Measurements from ENCODE around the gene SPTLC3. TPM values are rescaled to one million over a fixed set of nuclear protein-coding genes. Genes with fewer than 3 reads are reported as not detected.

SPTLC3 gene
- total and polyA plus RNA-seq, 2 experiments from 2014 or later = 0.52 to 0.66 TPM

DNA sequence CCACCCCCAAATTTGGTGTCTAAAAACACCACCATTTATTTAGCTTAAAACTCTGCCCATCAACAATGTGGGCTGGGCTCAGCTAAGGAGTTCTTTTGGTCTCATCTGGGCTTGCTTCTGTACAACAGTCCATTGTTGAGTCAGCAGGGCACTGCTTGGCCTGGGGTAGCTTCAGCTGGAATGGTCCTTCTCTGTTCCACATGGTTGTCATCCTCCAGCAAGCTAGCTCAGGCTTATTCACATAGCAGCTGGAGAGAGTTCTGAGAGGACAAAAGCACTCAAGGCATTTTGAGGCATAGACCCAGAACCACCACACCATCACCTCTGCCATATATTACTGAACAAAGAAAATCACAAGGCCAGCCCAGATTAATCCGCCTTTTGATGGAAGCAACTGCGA, 116.7 kb downstream of the SPTLC3 start:
- H3K36me3 ChIP-seq (ENCODE audit: insufficient read depth) = no peaks in the 10 kb centered on the region
- ATAC-seq (no peak), DNase-seq (ENCODE audit: low spot score) (no peak)
- H3K4me2 ChIP-seq = no peak overlapping the region
- Mint-ChIP-seq H3K4me1 (no peaks in the 10 kb centered on the region), H3K4me3 (no peak overlapping the region), H3K27ac (no peak overlapping the region), H3K27me3 (ENCODE audit: insufficient read depth, low read depth, poor library complexity) (peaks cover 5% of the 10 kb centered on the region), H3K9me3 (no peaks in the 10 kb centered on the region), H3K36me3 (ENCODE audit: low read depth) (no peaks in the 10 kb centered on the region)
- no peaks in the 10 kb centered on the region for H3F3A ChIP-seq (replicated peaks; ENCODE audit: low read depth)
- no peaks in the 10 kb centered on the region for H3K9me2 ChIP-seq (ENCODE audit: insufficient read depth)
- no peak overlapping the region for H3K4me3 ChIP-seq
- no peak overlapping the region for H3K27ac ChIP-seq (ENCODE audit: low read depth)
- TF ChIP-seq, protein P1, sequence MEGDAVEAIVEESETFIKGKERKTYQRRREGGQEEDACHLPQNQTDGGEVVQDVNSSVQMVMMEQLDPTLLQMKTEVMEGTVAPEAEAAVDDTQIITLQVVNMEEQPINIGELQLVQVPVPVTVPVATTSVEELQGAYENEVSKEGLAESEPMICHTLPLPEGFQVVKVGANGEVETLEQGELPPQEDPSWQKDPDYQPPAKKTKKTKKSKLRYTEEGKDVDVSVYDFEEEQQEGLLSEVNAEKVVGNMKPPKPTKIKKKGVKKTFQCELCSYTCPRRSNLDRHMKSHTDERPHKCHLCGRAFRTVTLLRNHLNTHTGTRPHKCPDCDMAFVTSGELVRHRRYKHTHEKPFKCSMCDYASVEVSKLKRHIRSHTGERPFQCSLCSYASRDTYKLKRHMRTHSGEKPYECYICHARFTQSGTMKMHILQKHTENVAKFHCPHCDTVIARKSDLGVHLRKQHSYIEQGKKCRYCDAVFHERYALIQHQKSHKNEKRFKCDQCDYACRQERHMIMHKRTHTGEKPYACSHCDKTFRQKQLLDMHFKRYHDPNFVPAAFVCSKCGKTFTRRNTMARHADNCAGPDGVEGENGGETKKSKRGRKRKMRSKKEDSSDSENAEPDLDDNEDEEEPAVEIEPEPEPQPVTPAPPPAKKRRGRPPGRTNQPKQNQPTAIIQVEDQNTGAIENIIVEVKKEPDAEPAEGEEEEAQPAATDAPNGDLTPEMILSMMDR (conservative IDR thresholded peaks at IDR 0.05; ENCODE audit: low read depth in 2 of 2) = no peak
- TF ChIP-seq, protein P2, sequence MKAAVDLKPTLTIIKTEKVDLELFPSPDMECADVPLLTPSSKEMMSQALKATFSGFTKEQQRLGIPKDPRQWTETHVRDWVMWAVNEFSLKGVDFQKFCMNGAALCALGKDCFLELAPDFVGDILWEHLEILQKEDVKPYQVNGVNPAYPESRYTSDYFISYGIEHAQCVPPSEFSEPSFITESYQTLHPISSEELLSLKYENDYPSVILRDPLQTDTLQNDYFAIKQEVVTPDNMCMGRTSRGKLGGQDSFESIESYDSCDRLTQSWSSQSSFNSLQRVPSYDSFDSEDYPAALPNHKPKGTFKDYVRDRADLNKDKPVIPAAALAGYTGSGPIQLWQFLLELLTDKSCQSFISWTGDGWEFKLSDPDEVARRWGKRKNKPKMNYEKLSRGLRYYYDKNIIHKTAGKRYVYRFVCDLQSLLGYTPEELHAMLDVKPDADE (IDR thresholded peaks at IDR 0.05) = no peak
- TF ChIP-seq STAT1 (IDR thresholded peaks at IDR 0.05; ENCODE audit: unreplicated experiment) = no peak
- H3K27me3 ChIP-seq (ENCODE audit: insufficient read depth) = no peaks in the 10 kb centered on the region
- no peaks in the 10 kb centered on the region for H3K4me1 ChIP-seq (ENCODE audit: insufficient read depth)
- no peaks in the 10 kb centered on the region for H4K20me1 ChIP-seq (replicated peaks; ENCODE audit: insufficient read depth)
- H2AFZ ChIP-seq = no peak overlapping the region
- no peaks in the 10 kb centered on the region for H3K79me2 ChIP-seq (replicated peaks; ENCODE audit: insufficient read depth)

DNA sequence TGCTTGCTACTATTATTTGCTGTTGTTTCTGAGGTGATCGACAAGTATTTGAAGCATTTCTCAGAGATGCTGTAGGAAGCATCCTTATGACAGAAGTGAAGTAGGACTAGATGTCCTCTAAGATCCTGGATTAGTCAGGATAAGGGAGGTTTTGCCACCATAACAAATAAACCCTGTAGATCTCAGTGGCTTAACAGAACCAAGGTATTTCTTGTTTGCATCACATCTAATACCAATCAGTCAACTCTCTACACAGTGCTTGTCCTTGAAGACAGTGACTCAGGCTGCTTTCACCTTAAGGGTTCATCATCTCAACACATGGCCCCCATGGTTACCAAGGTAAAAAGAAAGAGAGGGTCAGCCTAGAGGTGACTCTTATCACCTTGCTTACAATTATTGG, 119.4 kb downstream of the SPTLC3 start:
- H3F3A ChIP-seq (replicated peaks; ENCODE audit: low read depth) = no peaks in the 10 kb centered on the region
- no peak overlapping the region for H2AFZ ChIP-seq
- Mint-ChIP-seq H3K4me1 (no peaks in the 10 kb centered on the region), H3K9me3 (no peaks in the 10 kb centered on the region), H3K27ac (no peak overlapping the region), H3K36me3 (ENCODE audit: low read depth) (no peaks in the 10 kb centered on the region), H3K4me3 (no peak overlapping the region), H3K27me3 (ENCODE audit: insufficient read depth, low read depth, poor library complexity) (peaks cover 3% of the 10 kb centered on the region)
- H3K4me3 ChIP-seq = no peak overlapping the region
- TF ChIP-seq NANOG (IDR thresholded peaks at IDR 0.05; ENCODE audit: borderline replicate concordance) = no peak
- TF ChIP-seq, protein P3, sequence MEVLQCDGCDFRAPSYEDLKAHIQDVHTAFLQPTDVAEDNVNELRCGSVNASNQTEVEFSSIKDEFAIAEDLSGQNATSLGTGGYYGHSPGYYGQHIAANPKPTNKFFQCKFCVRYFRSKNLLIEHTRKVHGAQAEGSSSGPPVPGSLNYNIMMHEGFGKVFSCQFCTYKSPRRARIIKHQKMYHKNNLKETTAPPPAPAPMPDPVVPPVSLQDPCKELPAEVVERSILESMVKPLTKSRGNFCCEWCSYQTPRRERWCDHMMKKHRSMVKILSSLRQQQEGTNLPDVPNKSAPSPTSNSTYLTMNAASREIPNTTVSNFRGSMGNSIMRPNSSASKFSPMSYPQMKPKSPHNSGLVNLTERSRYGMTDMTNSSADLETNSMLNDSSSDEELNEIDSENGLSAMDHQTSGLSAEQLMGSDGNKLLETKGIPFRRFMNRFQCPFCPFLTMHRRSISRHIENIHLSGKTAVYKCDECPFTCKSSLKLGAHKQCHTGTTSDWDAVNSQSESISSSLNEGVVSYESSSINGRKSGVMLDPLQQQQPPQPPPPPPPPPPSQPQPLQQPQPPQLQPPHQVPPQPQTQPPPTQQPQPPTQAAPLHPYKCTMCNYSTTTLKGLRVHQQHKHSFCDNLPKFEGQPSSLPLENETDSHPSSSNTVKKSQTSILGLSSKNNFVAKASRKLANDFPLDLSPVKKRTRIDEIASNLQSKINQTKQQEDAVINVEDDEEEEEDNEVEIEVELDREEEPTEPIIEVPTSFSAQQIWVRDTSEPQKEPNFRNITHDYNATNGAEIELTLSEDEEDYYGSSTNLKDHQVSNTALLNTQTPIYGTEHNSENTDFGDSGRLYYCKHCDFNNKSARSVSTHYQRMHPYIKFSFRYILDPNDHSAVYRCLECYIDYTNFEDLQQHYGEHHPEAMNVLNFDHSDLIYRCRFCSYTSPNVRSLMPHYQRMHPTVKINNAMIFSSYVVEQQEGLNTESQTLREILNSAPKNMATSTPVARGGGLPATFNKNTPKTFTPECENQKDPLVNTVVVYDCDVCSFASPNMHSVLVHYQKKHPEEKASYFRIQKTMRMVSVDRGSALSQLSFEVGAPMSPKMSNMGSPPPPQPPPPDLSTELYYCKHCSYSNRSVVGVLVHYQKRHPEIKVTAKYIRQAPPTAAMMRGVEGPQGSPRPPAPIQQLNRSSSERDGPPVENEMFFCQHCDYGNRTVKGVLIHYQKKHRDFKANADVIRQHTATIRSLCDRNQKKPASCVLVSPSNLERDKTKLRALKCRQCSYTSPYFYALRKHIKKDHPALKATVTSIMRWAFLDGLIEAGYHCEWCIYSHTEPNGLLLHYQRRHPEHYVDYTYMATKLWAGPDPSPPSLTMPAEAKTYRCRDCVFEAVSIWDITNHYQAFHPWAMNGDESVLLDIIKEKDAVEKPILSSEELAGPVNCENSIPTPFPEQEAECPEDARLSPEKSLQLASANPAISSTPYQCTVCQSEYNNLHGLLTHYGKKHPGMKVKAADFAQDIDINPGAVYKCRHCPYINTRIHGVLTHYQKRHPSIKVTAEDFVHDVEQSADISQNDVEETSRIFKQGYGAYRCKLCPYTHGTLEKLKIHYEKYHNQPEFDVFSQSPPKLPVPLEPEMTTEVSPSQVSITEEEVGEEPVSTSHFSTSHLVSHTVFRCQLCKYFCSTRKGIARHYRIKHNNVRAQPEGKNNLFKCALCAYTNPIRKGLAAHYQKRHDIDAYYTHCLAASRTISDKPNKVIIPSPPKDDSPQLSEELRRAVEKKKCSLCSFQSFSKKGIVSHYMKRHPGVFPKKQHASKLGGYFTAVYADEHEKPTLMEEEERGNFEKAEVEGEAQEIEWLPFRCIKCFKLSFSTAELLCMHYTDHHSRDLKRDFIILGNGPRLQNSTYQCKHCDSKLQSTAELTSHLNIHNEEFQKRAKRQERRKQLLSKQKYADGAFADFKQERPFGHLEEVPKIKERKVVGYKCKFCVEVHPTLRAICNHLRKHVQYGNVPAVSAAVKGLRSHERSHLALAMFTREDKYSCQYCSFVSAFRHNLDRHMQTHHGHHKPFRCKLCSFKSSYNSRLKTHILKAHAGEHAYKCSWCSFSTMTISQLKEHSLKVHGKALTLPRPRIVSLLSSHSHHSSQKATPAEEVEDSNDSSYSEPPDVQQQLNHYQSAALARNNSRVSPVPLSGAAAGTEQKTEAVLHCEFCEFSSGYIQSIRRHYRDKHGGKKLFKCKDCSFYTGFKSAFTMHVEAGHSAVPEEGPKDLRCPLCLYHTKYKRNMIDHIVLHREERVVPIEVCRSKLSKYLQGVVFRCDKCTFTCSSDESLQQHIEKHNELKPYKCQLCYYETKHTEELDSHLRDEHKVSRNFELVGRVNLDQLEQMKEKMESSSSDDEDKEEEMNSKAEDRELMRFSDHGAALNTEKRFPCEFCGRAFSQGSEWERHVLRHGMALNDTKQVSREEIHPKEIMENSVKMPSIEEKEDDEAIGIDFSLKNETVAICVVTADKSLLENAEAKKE (CRISPR knock-in tag; IDR thresholded peaks at IDR 0.05) = no peak
- H3K79me2 ChIP-seq (replicated peaks; ENCODE audit: insufficient read depth) = no peaks in the 10 kb centered on the region
- DNase-seq (ENCODE audit: low spot score) = no peak
- H3K36me3 ChIP-seq (ENCODE audit: insufficient read depth) = no peaks in the 10 kb centered on the region
- H3K9me2 ChIP-seq (ENCODE audit: insufficient read depth) = no peaks in the 10 kb centered on the region
- H3K27ac ChIP-seq (ENCODE audit: low read depth) = no peak overlapping the region
- ATAC-seq = no peak
- no peaks in the 10 kb centered on the region for H4K20me1 ChIP-seq (replicated peaks; ENCODE audit: insufficient read depth)
- H3K27me3 ChIP-seq (ENCODE audit: insufficient read depth) = no peaks in the 10 kb centered on the region
- H3K4me2 ChIP-seq = no peak overlapping the region
- no peaks in the 10 kb centered on the region for H3K4me1 ChIP-seq (ENCODE audit: insufficient read depth)
